Nephron progenitor cell (in vitro differentiated cells): ENCODE results near the gene ACKR2.

ENCODE experiments used
- DNase-seq: peaks from one replicate; pipeline ENCODE4 v3.0.0; 2021
- H3K27ac Mint-ChIP-seq: 2 replicates; pipeline ENCODE4 v1.8.0; 2021; ENCODE audit warnings: mild to moderate bottlenecking, moderate library complexity, mixed read lengths
- H3K27me3 Mint-ChIP-seq: 2 replicates; pipeline ENCODE4 v1.8.0; 2021; ENCODE audit warnings: mild to moderate bottlenecking, low read depth, mixed read lengths; ENCODE audit not compliant: poor library complexity
- H3K36me3 Mint-ChIP-seq: 2 replicates; pipeline ENCODE4 v1.8.0; 2021; ENCODE audit warnings: low read depth, mixed read lengths
- H3K4me1 Mint-ChIP-seq: 2 replicates; pipeline ENCODE4 v1.8.0; 2021; ENCODE audit warnings: mixed read lengths
- H3K4me3 Mint-ChIP-seq: 2 replicates; pipeline ENCODE4 v1.8.0; 2021; ENCODE audit warnings: mild to moderate bottlenecking, moderate library complexity, mixed read lengths
- H3K9me3 Mint-ChIP-seq: 2 replicates; pipeline ENCODE4 v1.8.0; 2021; ENCODE audit warnings: mild to moderate bottlenecking, moderate library complexity, mixed read lengths
- CTCF ChIP-seq: fragments of 200-600 bp; sonication (generic); IDR thresholded peaks from 2 replicates; pipeline ENCODE4 v1.5.0; 2021; ENCODE audit warnings: antibody characterized with exemption

ACKR2 gene

GRCh38 chr3:42914771-42915515 is 105.7 kb downstream of the ACKR2 start:
- no peaks in the 10 kb centered on the region for H3K4me1 Mint-ChIP-seq
- peaks cover 4% of the 10 kb centered on the region for H3K27me3 Mint-ChIP-seq
- peaks cover 76% of the 10 kb centered on the region for H3K9me3 Mint-ChIP-seq
- TF ChIP-seq CTCF = no peak
- no peak for DNase-seq
- no peak overlapping the region for H3K4me3 Mint-ChIP-seq
- peaks cover 7% of the 10 kb centered on the region for H3K36me3 Mint-ChIP-seq
- H3K27ac Mint-ChIP-seq = no peak overlapping the region
